Endodermal cell (in vitro differentiated cells): ENCODE data around the gene COL9A2. TPM values are rescaled to one million over a fixed set of nuclear protein-coding genes. Genes with fewer than 3 reads are reported as not detected.

ENCODE experiments used
- DNase-seq: peaks from one replicate; pipeline ENCODE4 v3.0.0-alpha.2; 2017
- H3K27ac ChIP-seq: 2 replicates; pipeline ENCODE4 v1.5.1; 2013; ENCODE audit warnings: mild to moderate bottlenecking, low read depth, low read length, moderate library complexity
- H3K27me3 ChIP-seq: 2 replicates; pipeline ENCODE4 v1.6.1; 2013; ENCODE audit warnings: mild to moderate bottlenecking, low read length, moderate library complexity; ENCODE audit not compliant: insufficient read depth, control insufficient read depth, poor library complexity, severe bottlenecking
- H3K36me3 ChIP-seq: 2 replicates; pipeline ENCODE4 v1.7.0; 2013; ENCODE audit warnings: mild to moderate bottlenecking, low read length, moderate library complexity; ENCODE audit not compliant: control insufficient read depth, insufficient read depth
- H3K4me1 ChIP-seq: one replicate; pipeline ENCODE4 v1.7.0; 2013; ENCODE audit warnings: low read length; ENCODE audit not compliant: control insufficient read depth, insufficient read depth
- H3K4me3 ChIP-seq: 2 replicates; pipeline ENCODE4 v1.5.1; 2013; ENCODE audit warnings: mild to moderate bottlenecking, low read length, moderate library complexity
- H3K9ac ChIP-seq: 2 replicates; pipeline ENCODE4 v1.6.1; 2013; ENCODE audit warnings: mild to moderate bottlenecking, low read length, moderate library complexity; ENCODE audit not compliant: poor library complexity, severe bottlenecking; ENCODE audit errors: extremely low read depth
- H3K9me3 ChIP-seq: 2 replicates; pipeline ENCODE4 v1.6.1; 2013; ENCODE audit warnings: mild to moderate bottlenecking, low read length, moderate library complexity; ENCODE audit not compliant: control insufficient read depth
- H3K27ac Mint-ChIP-seq: 2 replicates; pipeline ENCODE4 v1.8.0; 2020; ENCODE audit warnings: mixed read lengths
- H3K27me3 Mint-ChIP-seq: 2 replicates; pipeline ENCODE4 v1.8.0; 2021; ENCODE audit warnings: mild to moderate bottlenecking, mixed read lengths; ENCODE audit not compliant: insufficient read depth
- H3K36me3 Mint-ChIP-seq: 2 replicates; pipeline ENCODE4 v1.8.0; 2020; ENCODE audit warnings: low read depth, mixed read lengths
- H3K4me1 Mint-ChIP-seq: 2 replicates; pipeline ENCODE4 v1.8.0; 2020; ENCODE audit warnings: mixed read lengths
- H3K4me3 Mint-ChIP-seq: 2 replicates; pipeline ENCODE4 v1.8.0; 2020; ENCODE audit warnings: mild to moderate bottlenecking, moderate library complexity, mixed read lengths
- H3K9me3 Mint-ChIP-seq: 2 replicates; pipeline ENCODE4 v1.8.0; 2020; ENCODE audit warnings: mild to moderate bottlenecking, mixed read lengths
- WGBS, 2 experiments: methylation state at CpG; one replicate each; pipeline versions ENCODE4 v1.1.5 to v1.1.7; 2013; ENCODE audit warnings: missing lambda C conversion rate in 2 of 2, mixed read lengths in 1 of 2; ENCODE audit not compliant: insufficient coverage in 1 of 2, insufficient read length in 1 of 2; 5-methylcytosine and 5-hydroxymethylcytosine counted together
- total RNA-seq, 2 donors: library from RNA; stranded (reverse); fragmentation: NEBNext Ultra II Directional in 1 of 2; extraction: Animal tissue kit (Norgen Biotek cat#: 25700) in 1 of 2; gene quantifications; 2 replicates in 1 of 2; 3 replicates in 1 of 2; pipeline ENCODE4 v1.2.1, GENCODE V29; 2021
- TF ChIP-seq, protein P1 (sequence below): fragments of 200-600 bp; sonication (generic); conservative IDR thresholded peaks from 2 replicates; pipeline ENCODE4 v1.5.0; 2021; ENCODE audit warnings: antibody characterized with exemption, mild to moderate bottlenecking

Gene COL9A2
- total RNA-seq, 2 donors from 2014 or later = 295 to 470 TPM

DNA sequence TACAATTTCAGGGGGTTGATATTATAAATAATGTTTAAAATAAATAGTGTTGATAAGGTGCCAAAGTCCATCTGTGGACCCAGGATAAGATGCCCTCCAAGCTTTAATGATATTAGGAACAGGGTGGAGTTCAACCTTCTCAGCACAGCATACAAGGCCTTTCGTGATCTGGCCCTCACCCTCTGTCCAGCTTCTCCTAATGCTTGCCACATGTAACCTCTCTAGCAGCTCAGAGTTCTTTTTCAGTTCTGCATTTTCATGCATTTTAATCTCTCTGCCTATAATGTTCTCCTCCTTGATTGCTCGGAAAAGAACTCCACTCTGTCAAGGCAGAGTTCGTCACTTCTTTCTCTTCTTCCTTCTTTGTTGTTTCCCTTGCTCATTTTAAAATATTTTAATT lies 35.0 kb upstream of the COL9A2 start:
- Histone ChIP-seq H3K9ac (no peak overlapping the region), H3K4me3 (no peak overlapping the region), H3K4me1 (no peaks in the 10 kb centered on the region), H3K9me3 (peaks cover 1% of the 10 kb centered on the region), H3K27me3 (no peaks in the 10 kb centered on the region), H3K27ac (no peak overlapping the region), H3K36me3 (no peaks in the 10 kb centered on the region)
- H3K9me3 Mint-ChIP-seq = peaks cover 3% of the 10 kb centered on the region
- H3K4me1 Mint-ChIP-seq = no peaks in the 10 kb centered on the region
- 91 to 96% methylated on average over 2 to 3 of the region's 3 CpGs for WGBS, 2 experiments
- no peak for DNase-seq
- peaks cover 4% of the 10 kb centered on the region for H3K27me3 Mint-ChIP-seq
- no peak overlapping the region for H3K4me3 Mint-ChIP-seq
- no peaks in the 10 kb centered on the region for H3K36me3 Mint-ChIP-seq
- TF ChIP-seq, protein P1, sequence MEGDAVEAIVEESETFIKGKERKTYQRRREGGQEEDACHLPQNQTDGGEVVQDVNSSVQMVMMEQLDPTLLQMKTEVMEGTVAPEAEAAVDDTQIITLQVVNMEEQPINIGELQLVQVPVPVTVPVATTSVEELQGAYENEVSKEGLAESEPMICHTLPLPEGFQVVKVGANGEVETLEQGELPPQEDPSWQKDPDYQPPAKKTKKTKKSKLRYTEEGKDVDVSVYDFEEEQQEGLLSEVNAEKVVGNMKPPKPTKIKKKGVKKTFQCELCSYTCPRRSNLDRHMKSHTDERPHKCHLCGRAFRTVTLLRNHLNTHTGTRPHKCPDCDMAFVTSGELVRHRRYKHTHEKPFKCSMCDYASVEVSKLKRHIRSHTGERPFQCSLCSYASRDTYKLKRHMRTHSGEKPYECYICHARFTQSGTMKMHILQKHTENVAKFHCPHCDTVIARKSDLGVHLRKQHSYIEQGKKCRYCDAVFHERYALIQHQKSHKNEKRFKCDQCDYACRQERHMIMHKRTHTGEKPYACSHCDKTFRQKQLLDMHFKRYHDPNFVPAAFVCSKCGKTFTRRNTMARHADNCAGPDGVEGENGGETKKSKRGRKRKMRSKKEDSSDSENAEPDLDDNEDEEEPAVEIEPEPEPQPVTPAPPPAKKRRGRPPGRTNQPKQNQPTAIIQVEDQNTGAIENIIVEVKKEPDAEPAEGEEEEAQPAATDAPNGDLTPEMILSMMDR = no peak
- H3K27ac Mint-ChIP-seq = no peak overlapping the region

DNA sequence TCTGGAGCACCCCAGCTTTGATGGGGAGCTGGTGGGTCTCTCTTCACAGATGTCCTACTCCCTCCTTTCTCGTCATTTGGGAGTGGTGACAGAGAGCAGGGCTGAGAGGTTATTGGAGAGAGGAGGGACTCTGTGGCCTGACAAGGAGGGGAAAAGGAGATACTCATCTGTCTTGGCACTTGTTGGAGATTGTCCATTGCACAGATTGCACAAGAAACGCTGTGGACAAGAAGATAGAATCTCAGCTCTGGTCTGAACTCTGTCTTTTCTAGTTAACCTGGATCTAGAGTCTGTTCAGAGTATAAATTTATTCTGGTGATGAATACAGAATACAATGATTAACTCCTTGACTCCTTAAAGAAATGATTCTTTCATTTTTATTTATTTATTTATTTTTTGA lies 34.0 kb upstream of the COL9A2 start:
- Histone ChIP-seq H3K4me1 (no peaks in the 10 kb centered on the region), H3K9ac (no peak overlapping the region), H3K9me3 (no peaks in the 10 kb centered on the region), H3K4me3 (no peak overlapping the region), H3K27ac (no peak overlapping the region), H3K36me3 (no peaks in the 10 kb centered on the region), H3K27me3 (no peaks in the 10 kb centered on the region)
- Mint-ChIP-seq H3K27ac (no peak overlapping the region), H3K4me1 (no peaks in the 10 kb centered on the region), H3K27me3 (peaks cover 4% of the 10 kb centered on the region), H3K4me3 (no peak overlapping the region), H3K36me3 (no peaks in the 10 kb centered on the region), H3K9me3 (no peaks in the 10 kb centered on the region)
- WGBS, 2 experiments = 71 to 89% methylated on average over 1 to 2 of the region's 2 CpGs
- TF ChIP-seq, protein P1 = no peak
- no peak for DNase-seq

DNA sequence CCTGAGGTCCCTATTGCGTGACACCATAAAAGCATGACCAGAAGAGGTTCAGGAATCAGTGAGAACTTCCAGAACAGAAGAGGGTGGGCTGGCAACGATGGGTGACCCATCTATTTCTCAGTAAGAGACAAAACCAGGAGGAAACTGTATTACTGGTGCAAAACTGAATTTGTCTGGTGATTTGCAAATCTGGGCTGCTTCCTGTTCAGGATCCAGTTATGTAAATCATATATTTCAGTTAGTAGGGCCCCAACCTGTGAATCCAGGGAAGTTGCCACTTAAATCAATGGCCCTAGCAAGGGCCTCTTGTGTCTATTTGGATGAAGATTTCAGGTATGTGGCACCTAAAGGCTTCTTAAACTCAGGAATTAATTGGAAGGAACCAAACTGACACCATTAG lies 33.3 kb upstream of the COL9A2 start:
- Histone ChIP-seq H3K36me3 (no peaks in the 10 kb centered on the region), H3K4me1 (no peaks in the 10 kb centered on the region), H3K27ac (no peak overlapping the region), H3K9me3 (no peaks in the 10 kb centered on the region), H3K4me3 (no peak overlapping the region), H3K9ac (no peak overlapping the region), H3K27me3 (no peaks in the 10 kb centered on the region)
- TF ChIP-seq, protein P1 = no peak
- no peaks in the 10 kb centered on the region for H3K4me1 Mint-ChIP-seq
- DNase-seq = no peak
- H3K9me3 Mint-ChIP-seq = no peaks in the 10 kb centered on the region
- peaks cover 4% of the 10 kb centered on the region for H3K27me3 Mint-ChIP-seq
- H3K36me3 Mint-ChIP-seq = no peaks in the 10 kb centered on the region
- H3K4me3 Mint-ChIP-seq = no peak overlapping the region
- H3K27ac Mint-ChIP-seq = no peak overlapping the region
- WGBS, 2 experiments = 84 to 87% methylated on average over 2 of the region's 2 CpGs
